H1 (cell line): ENCODE data around the gene CRYGN.

Source experiments
- EP300 ChIP-seq, 2 experiments: IDR thresholded peaks; 1 replicate in 1 of 2; 2 replicates in 1 of 2; pipeline ENCODE4 v1.6.1; 2011 to 2012; ENCODE audit warnings: low read depth in 2 of 2, low read length in 2 of 2, mild to moderate bottlenecking in 2 of 2, borderline replicate concordance in 1 of 2, inconsistent platforms in 1 of 2, moderate library complexity in 1 of 2
- JUN ChIP-seq: IDR thresholded peaks from 2 replicates; pipeline ENCODE4 v1.6.1; 2011; ENCODE audit warnings: low read depth, mild to moderate bottlenecking, improper control_type of control experiment, low read length
- MAX ChIP-seq: IDR thresholded peaks from 2 replicates; pipeline ENCODE4 v1.6.1; 2012; ENCODE audit warnings: inconsistent platforms
- TF ChIP-seq, protein P1 (sequence below), 3 experiments: IDR thresholded peaks; 1 replicate in 2 of 3; 2 replicates in 1 of 3; pipeline versions ENCODE4 v1.5.1 to v1.6.1; 2011; ENCODE audit warnings: low read length in 3 of 3, mild to moderate bottlenecking in 3 of 3, inconsistent platforms in 2 of 3, low read depth in 1 of 3, moderate library complexity in 1 of 3; ENCODE audit not compliant: insufficient read depth in 1 of 3; ENCODE audit errors: control extremely low read depth in 1 of 3

GRCh38 chr7:151470711-151471110 lies 30.8 kb upstream of the CRYGN start:
- TF ChIP-seq EP300 (IDR thresholded peaks at IDR 0.05; ENCODE audit: borderline replicate concordance in 1 of 2, low read depth in 2 of 2, low read length in 2 of 2) (no peak), JUN (no peak), MAX (no peak)
- TF ChIP-seq, protein P1, sequence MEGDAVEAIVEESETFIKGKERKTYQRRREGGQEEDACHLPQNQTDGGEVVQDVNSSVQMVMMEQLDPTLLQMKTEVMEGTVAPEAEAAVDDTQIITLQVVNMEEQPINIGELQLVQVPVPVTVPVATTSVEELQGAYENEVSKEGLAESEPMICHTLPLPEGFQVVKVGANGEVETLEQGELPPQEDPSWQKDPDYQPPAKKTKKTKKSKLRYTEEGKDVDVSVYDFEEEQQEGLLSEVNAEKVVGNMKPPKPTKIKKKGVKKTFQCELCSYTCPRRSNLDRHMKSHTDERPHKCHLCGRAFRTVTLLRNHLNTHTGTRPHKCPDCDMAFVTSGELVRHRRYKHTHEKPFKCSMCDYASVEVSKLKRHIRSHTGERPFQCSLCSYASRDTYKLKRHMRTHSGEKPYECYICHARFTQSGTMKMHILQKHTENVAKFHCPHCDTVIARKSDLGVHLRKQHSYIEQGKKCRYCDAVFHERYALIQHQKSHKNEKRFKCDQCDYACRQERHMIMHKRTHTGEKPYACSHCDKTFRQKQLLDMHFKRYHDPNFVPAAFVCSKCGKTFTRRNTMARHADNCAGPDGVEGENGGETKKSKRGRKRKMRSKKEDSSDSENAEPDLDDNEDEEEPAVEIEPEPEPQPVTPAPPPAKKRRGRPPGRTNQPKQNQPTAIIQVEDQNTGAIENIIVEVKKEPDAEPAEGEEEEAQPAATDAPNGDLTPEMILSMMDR (IDR thresholded peaks at IDR 0.05; ENCODE audit: control extremely low read depth in 1 of 3, insufficient read depth in 1 of 3, low read depth in 1 of 3, low read length in 3 of 3) = no peak
